ENCODE data around the gene GSDME. TPM values are rescaled to one million over a fixed set of nuclear protein-coding genes. Genes with fewer than 3 reads are reported as not detected.

The GSDME gene
- total RNA-seq, 1 experiment from 2014 or later, result 7.6 TPM

DNA sequence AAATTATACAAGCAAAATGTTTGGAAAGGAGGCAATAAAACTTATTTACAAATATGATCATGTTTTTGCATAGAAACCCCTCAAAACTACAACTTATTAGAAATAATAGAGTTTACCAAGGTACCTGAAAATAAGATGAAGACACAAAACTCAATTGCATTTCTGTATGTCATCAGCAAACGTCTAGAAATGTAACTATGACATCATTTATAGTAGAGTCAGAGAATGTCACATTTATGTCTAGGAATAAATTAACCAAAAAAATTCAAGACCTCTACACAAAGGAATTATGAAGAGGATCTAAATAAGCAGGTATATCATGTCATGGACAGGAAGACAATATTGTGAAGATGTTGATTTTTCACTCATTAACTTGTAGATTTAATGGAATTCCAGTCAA, 103.0 kb downstream of the GSDME start:
- Histone ChIP-seq H3K9me3 (ENCODE audit: control insufficient read depth in 1 of 2, insufficient read depth in 1 of 2, low read depth in 1 of 2, low read length in 2 of 2) (no peaks in the 10 kb centered on the region), H2AFZ (ENCODE audit: low read depth, low read length, poor library complexity, severe bottlenecking) (no peak overlapping the region), H3K4me3 (replicated peaks in 1 of 2; ENCODE audit: low read depth in 1 of 2, low read length in 2 of 2) (no peak overlapping the region), H4K20me1 (ENCODE audit: insufficient read depth) (no peaks in the 10 kb centered on the region), H3K27ac (ENCODE audit: low read depth, low read length) (no peak overlapping the region), H3K4me1 (ENCODE audit: control insufficient read depth in 1 of 2, insufficient read depth in 2 of 2, low read length in 2 of 2) (no peaks in the 10 kb centered on the region), H3K27me3 (ENCODE audit: insufficient read depth, low read length) (no peaks in the 10 kb centered on the region), H3K9me2 (ENCODE audit: insufficient read depth) (no peaks in the 10 kb centered on the region), H3K36me3 (ENCODE audit: control insufficient read depth in 1 of 2, insufficient read depth in 2 of 2, low read length in 2 of 2) (no peaks in the 10 kb centered on the region), H3K9ac (ENCODE audit: low read length) (no peak overlapping the region), H3K79me2 (ENCODE audit: insufficient read depth, low read length) (no peaks in the 10 kb centered on the region), H3K4me2 (ENCODE audit: low read length) (no peak overlapping the region)
- POLR2A ChIA-PET, result no interaction called here
- CTCF ChIA-PET, result no interaction called here
- BruUV-seq (replicated peaks), result no TSS peak
- TF ChIP-seq POLR2A (IDR thresholded peaks at IDR 0.05; ENCODE audit: borderline replicate concordance, extremely low read depth, insufficient read depth, insufficient read length) (no peak), ZFX (IDR thresholded peaks at IDR 0.05) (no peak), CEBPB (IDR thresholded peaks at IDR 0.05; ENCODE audit: low read depth) (no peak)
- TF ChIP-seq, protein P1, sequence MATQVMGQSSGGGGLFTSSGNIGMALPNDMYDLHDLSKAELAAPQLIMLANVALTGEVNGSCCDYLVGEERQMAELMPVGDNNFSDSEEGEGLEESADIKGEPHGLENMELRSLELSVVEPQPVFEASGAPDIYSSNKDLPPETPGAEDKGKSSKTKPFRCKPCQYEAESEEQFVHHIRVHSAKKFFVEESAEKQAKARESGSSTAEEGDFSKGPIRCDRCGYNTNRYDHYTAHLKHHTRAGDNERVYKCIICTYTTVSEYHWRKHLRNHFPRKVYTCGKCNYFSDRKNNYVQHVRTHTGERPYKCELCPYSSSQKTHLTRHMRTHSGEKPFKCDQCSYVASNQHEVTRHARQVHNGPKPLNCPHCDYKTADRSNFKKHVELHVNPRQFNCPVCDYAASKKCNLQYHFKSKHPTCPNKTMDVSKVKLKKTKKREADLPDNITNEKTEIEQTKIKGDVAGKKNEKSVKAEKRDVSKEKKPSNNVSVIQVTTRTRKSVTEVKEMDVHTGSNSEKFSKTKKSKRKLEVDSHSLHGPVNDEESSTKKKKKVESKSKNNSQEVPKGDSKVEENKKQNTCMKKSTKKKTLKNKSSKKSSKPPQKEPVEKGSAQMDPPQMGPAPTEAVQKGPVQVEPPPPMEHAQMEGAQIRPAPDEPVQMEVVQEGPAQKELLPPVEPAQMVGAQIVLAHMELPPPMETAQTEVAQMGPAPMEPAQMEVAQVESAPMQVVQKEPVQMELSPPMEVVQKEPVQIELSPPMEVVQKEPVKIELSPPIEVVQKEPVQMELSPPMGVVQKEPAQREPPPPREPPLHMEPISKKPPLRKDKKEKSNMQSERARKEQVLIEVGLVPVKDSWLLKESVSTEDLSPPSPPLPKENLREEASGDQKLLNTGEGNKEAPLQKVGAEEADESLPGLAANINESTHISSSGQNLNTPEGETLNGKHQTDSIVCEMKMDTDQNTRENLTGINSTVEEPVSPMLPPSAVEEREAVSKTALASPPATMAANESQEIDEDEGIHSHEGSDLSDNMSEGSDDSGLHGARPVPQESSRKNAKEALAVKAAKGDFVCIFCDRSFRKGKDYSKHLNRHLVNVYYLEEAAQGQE (IDR thresholded peaks at IDR 0.05; ENCODE audit: low read depth), result no peak
- intact Hi-C loops (cut with micrococcal nuclease), result no loop called here
- ATAC-seq, result no peak
- RAD21 ChIA-PET (ENCODE audit: low non-redundant PET in 1 of 2, low total read pairs in 2 of 2, uncharacterized antibody in 2 of 2, unreplicated experiment in 2 of 2), result no interaction called here
- DNase-seq (ENCODE audit: low read depth, low spot score), result no peak

DNA sequence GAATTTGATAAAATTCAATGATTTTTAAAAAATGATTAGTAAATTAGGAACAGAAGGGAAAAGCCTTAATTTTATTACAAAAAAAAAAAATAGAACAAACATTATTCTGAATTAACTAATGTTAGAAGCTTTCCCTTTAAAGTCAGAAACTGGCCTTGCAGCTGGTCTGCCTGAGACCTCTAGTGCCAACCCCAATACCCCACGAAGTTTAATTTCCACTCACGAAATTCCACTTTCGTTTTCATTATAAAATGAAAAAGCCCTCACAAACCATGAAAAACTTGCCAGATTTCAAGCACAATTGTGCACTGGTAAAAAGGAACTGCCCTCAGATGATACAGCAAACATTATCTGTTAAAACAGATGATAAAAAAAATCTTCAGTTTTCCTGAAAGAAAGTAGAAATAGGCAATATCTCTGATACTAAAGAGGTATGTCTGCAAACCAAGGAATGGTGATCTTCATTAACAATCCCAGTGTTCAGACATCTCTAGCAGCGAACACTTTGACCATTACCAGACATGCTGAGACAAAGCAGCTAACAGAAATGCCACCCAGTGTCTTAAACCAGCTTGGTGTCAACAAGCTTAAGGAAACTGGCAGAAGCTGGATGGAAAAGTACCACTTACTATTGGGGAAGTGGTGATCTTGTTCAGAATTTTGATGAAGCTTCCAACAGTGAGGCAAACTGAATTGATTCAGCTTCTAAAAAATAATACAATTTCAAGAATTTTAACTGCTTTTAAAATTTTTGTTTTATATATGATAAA, 103.8 kb downstream of the GSDME start:
- ATAC-seq, result no peak
- POLR2A ChIA-PET, result no interaction called here
- H3K4me1 ChIP-seq (ENCODE audit: control insufficient read depth in 1 of 2, insufficient read depth in 2 of 2, low read length in 2 of 2), result no peaks in the 10 kb centered on the region
- H3K27ac ChIP-seq (ENCODE audit: low read depth, low read length), result no peak overlapping the region
- RAD21 ChIA-PET (ENCODE audit: low non-redundant PET in 1 of 2, low total read pairs in 2 of 2, uncharacterized antibody in 2 of 2, unreplicated experiment in 2 of 2), result no interaction called here
- intact Hi-C loops (cut with micrococcal nuclease), result no loop called here
- H3K4me3 ChIP-seq (replicated peaks in 1 of 2; ENCODE audit: low read depth in 1 of 2, low read length in 2 of 2), result no peak overlapping the region
- no peak overlapping the region for H3K9ac ChIP-seq (ENCODE audit: low read length)
- no peaks in the 10 kb centered on the region for H3K9me2 ChIP-seq (ENCODE audit: insufficient read depth)
- H2AFZ ChIP-seq (ENCODE audit: low read depth, low read length, poor library complexity, severe bottlenecking), result no peak overlapping the region
- CTCF ChIA-PET, result no interaction called here
- no peaks in the 10 kb centered on the region for H3K9me3 ChIP-seq (ENCODE audit: control insufficient read depth in 1 of 2, insufficient read depth in 1 of 2, low read depth in 1 of 2, low read length in 2 of 2)
- no peaks in the 10 kb centered on the region for H3K27me3 ChIP-seq (ENCODE audit: insufficient read depth, low read length)
- no peak for DNase-seq (ENCODE audit: low read depth, low spot score)
- H3K79me2 ChIP-seq (ENCODE audit: insufficient read depth, low read length), result no peaks in the 10 kb centered on the region
- H4K20me1 ChIP-seq (ENCODE audit: insufficient read depth), result no peaks in the 10 kb centered on the region
- H3K4me2 ChIP-seq (ENCODE audit: low read length), result no peak overlapping the region
- no peaks in the 10 kb centered on the region for H3K36me3 ChIP-seq (ENCODE audit: control insufficient read depth in 1 of 2, insufficient read depth in 2 of 2, low read length in 2 of 2)
- BruUV-seq (replicated peaks), result no TSS peak
- no peak for TF ChIP-seq ELF1 (IDR thresholded peaks at IDR 0.05; ENCODE audit: borderline replicate concordance, low read depth)
- no peak for TF ChIP-seq POLR2AphosphoS5 (IDR thresholded peaks at IDR 0.05; ENCODE audit: low read depth, low read length)
- TF ChIP-seq, protein P2, sequence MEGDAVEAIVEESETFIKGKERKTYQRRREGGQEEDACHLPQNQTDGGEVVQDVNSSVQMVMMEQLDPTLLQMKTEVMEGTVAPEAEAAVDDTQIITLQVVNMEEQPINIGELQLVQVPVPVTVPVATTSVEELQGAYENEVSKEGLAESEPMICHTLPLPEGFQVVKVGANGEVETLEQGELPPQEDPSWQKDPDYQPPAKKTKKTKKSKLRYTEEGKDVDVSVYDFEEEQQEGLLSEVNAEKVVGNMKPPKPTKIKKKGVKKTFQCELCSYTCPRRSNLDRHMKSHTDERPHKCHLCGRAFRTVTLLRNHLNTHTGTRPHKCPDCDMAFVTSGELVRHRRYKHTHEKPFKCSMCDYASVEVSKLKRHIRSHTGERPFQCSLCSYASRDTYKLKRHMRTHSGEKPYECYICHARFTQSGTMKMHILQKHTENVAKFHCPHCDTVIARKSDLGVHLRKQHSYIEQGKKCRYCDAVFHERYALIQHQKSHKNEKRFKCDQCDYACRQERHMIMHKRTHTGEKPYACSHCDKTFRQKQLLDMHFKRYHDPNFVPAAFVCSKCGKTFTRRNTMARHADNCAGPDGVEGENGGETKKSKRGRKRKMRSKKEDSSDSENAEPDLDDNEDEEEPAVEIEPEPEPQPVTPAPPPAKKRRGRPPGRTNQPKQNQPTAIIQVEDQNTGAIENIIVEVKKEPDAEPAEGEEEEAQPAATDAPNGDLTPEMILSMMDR (IDR thresholded peaks at IDR 0.05 in 2 of 3, conservative IDR thresholded peaks at IDR 0.05 in 1 of 3; ENCODE audit: borderline replicate concordance in 1 of 3, insufficient read depth in 1 of 3, low read depth in 2 of 3, low read length in 2 of 3), result no peak
- TF ChIP-seq YY1 (IDR thresholded peaks at IDR 0.05; ENCODE audit: extremely low read depth, insufficient replicate concordance, low read depth, low read length), result no peak
- TF ChIP-seq, protein P3, sequence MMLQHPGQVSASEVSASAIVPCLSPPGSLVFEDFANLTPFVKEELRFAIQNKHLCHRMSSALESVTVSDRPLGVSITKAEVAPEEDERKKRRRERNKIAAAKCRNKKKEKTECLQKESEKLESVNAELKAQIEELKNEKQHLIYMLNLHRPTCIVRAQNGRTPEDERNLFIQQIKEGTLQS (IDR thresholded peaks at IDR 0.05), result no peak
- TF ChIP-seq, protein P4, sequence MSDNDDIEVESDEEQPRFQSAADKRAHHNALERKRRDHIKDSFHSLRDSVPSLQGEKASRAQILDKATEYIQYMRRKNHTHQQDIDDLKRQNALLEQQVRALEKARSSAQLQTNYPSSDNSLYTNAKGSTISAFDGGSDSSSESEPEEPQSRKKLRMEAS (IDR thresholded peaks at IDR 0.05), result no peak
- TF ChIP-seq CBX3 (IDR thresholded peaks at IDR 0.05; ENCODE audit: low read depth), result no peak
